Measurements from ENCODE around the gene VAMP5.
A peak's percentile ranks its signal among the peaks of the same experiment; 100 is the strongest.

DNA sequence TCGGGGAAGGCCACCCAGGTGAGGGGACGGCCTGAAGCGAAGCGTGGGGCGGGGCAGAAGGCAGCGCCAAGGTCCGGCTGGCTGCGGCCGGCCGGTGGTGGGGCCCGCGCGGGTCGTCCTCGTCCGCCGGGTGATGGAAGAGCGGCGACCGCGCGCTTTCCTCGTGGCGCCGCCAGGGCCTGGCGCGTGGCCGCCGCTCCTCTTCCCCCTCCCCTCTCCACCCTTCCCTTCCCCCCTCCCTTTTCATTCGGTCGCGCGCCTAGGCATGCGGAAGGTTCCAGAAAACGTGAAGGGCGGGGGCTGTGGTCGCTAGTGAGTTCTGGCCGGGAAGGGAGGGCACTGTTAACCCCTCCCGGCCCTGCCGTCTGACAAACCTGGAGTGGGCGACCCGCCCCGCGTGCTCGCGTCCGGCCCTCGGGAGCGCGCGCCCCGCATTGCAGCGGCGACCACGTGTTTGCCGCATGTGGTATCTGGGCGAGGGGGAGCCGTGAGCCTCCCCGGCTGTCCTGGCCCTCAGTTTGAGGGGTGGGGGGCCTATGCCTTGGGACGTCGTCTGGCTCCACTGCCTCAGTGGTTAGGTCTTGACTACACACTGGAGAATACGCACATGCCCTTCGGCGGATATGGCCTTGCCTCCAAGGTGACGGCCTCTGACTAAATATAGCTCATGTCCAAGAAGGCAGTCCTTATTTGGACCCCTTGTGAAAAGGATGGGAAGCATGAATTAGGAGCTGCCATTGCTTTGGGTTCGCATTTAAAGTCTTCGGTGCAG is 44.7 kb upstream of the VAMP5 start:
- no peak for TF ChIP-seq SUZ12 (IDR thresholded peaks at IDR 0.05)
- no peak for TF ChIP-seq SP1 (IDR thresholded peaks at IDR 0.05)
- TF ChIP-seq CTBP1 (IDR thresholded peaks at IDR 0.05; ENCODE audit: borderline replicate concordance) = no peak
- no peak for TF ChIP-seq NFRKB (IDR thresholded peaks at IDR 0.05)
- TF ChIP-seq BHLHE40 (IDR thresholded peaks at IDR 0.05; ENCODE audit: borderline replicate concordance) = no peak
- TF ChIP-seq, protein P1, sequence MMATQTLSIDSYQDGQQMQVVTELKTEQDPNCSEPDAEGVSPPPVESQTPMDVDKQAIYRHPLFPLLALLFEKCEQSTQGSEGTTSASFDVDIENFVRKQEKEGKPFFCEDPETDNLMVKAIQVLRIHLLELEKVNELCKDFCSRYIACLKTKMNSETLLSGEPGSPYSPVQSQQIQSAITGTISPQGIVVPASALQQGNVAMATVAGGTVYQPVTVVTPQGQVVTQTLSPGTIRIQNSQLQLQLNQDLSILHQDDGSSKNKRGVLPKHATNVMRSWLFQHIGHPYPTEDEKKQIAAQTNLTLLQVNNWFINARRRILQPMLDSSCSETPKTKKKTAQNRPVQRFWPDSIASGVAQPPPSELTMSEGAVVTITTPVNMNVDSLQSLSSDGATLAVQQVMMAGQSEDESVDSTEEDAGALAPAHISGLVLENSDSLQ (IDR thresholded peaks at IDR 0.05) = no peak
- peak; percentile 92 for TF ChIP-seq L3MBTL2 (conservative IDR thresholded peaks at IDR 0.05)
- TF ChIP-seq TARDBP (IDR thresholded peaks at IDR 0.05) = no peak
- TF ChIP-seq FOXK2 (IDR thresholded peaks at IDR 0.05) = no peak
- no peak for TF ChIP-seq FOXA1 (IDR thresholded peaks at IDR 0.05)
- no peak for TF ChIP-seq ZNF384 (IDR thresholded peaks at IDR 0.05)

Measured in HEK293T (cell line).